A673 (cell line): Measurements from ENCODE around the gene NPHP4. TPM values are rescaled to one million over a fixed set of nuclear protein-coding genes. Genes with fewer than 3 reads are reported as not detected.

ENCODE experiments used
- BruUV-seq: library from RNA; stranded (reverse); fragments of 400-500 nt; replicated peaks from 2 replicates; lab custom pipeline; 2021; lab: Mats Ljungman, UMichigan
- CTCF ChIA-PET: fragments of 300-600 bp; sonication (Branson Sonifier 250); formaldehyde crosslinking; loops from one replicate; lab custom pipeline; 2022; ENCODE audit warnings: antibody characterized with exemption; lab: Charles Lee
- POLR2A ChIA-PET: fragments of 300-600 bp; sonication (Branson Sonifier 250); formaldehyde crosslinking; loops from one replicate; lab custom pipeline; 2022; ENCODE audit warnings: antibody characterized with exemption; ENCODE audit not compliant: low non-redundant PET; lab: Charles Lee
- DNase-seq: peaks from one replicate; pipeline ENCODE4 v3.0.0-alpha.2; 2015; ENCODE audit warnings: low spot score
- H3K27ac ChIP-seq: fragments of 200-600 bp; sonication (generic); 2 replicates; pipeline ENCODE4 v1.5.1; 2016; ENCODE audit warnings: mixed run types, low read depth, mild to moderate bottlenecking, mixed read lengths, antibody characterized with exemption, low read length; ENCODE audit not compliant: poor library complexity, severe bottlenecking
- H3K27me3 ChIP-seq: fragments of 200-600 bp; sonication (generic); replicated peaks from 2 replicates; pipeline ENCODE4 v1.6.1; 2017; ENCODE audit warnings: mixed run types, low read depth, mild to moderate bottlenecking, mixed read lengths, antibody characterized with exemption, low read length; ENCODE audit not compliant: insufficient read depth, poor library complexity
- H3K36me3 ChIP-seq: fragments of 200-600 bp; sonication (generic); 2 replicates; pipeline ENCODE4 v1.6.1; 2016; ENCODE audit warnings: mixed run types, mild to moderate bottlenecking, mixed read lengths, antibody characterized with exemption, low read length; ENCODE audit not compliant: insufficient read depth, poor library complexity, severe bottlenecking
- H3K4me1 ChIP-seq: fragments of 200-600 bp; sonication (generic); 2 replicates; pipeline ENCODE4 v1.6.1; 2017; ENCODE audit warnings: mixed run types, mild to moderate bottlenecking, mixed read lengths, antibody characterized with exemption, low read length; ENCODE audit not compliant: insufficient read depth, poor library complexity, severe bottlenecking
- H3K4me3 ChIP-seq: fragments of 200-600 bp; sonication (generic); 2 replicates; pipeline ENCODE4 v1.5.1; 2016; ENCODE audit warnings: low read depth, mixed run types, mild to moderate bottlenecking, mixed read lengths, low read length; ENCODE audit not compliant: poor library complexity, severe bottlenecking
- H3K9me3 ChIP-seq: fragments of 200-600 bp; sonication (generic); 2 replicates; pipeline ENCODE4 v1.6.1; 2016; ENCODE audit warnings: mixed run types, low read depth, mild to moderate bottlenecking, mixed read lengths, antibody characterized with exemption, low read length; ENCODE audit not compliant: poor library complexity, severe bottlenecking
- EZH2 ChIP-seq: fragments of 200-600 bp; sonication (generic); IDR thresholded peaks from 2 replicates; pipeline ENCODE4 v1.6.1; 2017; ENCODE audit warnings: borderline replicate concordance, low read depth, mild to moderate bottlenecking, mixed read lengths, antibody characterized with exemption, low read length; ENCODE audit not compliant: poor library complexity, severe bottlenecking
- intact Hi-C: fragments of 100-400 bp; cut with micrococcal nuclease; formaldehyde crosslinking; loops from one replicate; pipeline ENCODE4 v1.10.0; 2022; ENCODE audit not compliant: unreplicated experiment
- total RNA-seq: library from RNA; stranded (reverse); gene quantifications from 2 replicates; pipeline ENCODE4 v1.2.3, GENCODE V29; 2021
- TF ChIP-seq, protein P1 (sequence below): fragments of 300-800, 200-600 bp; sonication (generic); conservative IDR thresholded peaks from 2 replicates; pipeline ENCODE4 v1.5.1; 2017; ENCODE audit warnings: low read depth, mild to moderate bottlenecking, antibody characterized with exemption, low read length, moderate library complexity, mixed read lengths

NPHP4 gene
- total RNA-seq, 1 experiment from 2014 or later, result 27.6 TPM

DNA sequence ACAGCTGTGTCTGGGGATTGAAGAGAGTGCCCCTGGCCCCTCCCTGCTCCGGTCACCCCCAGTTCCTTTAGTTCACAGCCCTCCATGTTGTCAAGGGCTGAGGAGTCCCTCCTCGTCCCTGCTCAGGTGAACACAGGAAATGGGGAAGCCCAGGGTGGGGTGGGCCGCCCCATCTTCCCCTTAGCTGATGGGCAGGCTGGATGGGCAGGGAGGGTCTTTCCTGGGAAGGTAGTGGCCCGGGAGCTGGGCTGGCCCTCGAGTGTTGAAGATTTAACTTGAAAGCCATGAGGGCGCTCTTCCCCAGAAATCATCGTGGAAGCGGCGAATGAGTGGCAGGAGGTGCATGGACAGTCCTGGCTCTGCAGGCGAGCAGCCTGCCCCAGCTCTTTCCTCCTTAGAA is 18.3 kb upstream of the NPHP4 start:
- DNase-seq, result no peak
- H3K27me3 ChIP-seq, result no peaks in the 10 kb centered on the region
- no peaks in the 10 kb centered on the region for H3K36me3 ChIP-seq
- intact Hi-C loops, result no loop called here
- no peak overlapping the region for H3K27ac ChIP-seq
- H3K4me1 ChIP-seq, result peaks cover 10% of the 10 kb centered on the region
- CTCF ChIA-PET, result no interaction called here
- POLR2A ChIA-PET, result no interaction called here
- H3K4me3 ChIP-seq, result no peak overlapping the region
- BruUV-seq, result no TSS peak
- no peaks in the 10 kb centered on the region for H3K9me3 ChIP-seq
- TF ChIP-seq, protein P1, sequence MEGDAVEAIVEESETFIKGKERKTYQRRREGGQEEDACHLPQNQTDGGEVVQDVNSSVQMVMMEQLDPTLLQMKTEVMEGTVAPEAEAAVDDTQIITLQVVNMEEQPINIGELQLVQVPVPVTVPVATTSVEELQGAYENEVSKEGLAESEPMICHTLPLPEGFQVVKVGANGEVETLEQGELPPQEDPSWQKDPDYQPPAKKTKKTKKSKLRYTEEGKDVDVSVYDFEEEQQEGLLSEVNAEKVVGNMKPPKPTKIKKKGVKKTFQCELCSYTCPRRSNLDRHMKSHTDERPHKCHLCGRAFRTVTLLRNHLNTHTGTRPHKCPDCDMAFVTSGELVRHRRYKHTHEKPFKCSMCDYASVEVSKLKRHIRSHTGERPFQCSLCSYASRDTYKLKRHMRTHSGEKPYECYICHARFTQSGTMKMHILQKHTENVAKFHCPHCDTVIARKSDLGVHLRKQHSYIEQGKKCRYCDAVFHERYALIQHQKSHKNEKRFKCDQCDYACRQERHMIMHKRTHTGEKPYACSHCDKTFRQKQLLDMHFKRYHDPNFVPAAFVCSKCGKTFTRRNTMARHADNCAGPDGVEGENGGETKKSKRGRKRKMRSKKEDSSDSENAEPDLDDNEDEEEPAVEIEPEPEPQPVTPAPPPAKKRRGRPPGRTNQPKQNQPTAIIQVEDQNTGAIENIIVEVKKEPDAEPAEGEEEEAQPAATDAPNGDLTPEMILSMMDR, result no peak
- TF ChIP-seq EZH2, result no peak

DNA sequence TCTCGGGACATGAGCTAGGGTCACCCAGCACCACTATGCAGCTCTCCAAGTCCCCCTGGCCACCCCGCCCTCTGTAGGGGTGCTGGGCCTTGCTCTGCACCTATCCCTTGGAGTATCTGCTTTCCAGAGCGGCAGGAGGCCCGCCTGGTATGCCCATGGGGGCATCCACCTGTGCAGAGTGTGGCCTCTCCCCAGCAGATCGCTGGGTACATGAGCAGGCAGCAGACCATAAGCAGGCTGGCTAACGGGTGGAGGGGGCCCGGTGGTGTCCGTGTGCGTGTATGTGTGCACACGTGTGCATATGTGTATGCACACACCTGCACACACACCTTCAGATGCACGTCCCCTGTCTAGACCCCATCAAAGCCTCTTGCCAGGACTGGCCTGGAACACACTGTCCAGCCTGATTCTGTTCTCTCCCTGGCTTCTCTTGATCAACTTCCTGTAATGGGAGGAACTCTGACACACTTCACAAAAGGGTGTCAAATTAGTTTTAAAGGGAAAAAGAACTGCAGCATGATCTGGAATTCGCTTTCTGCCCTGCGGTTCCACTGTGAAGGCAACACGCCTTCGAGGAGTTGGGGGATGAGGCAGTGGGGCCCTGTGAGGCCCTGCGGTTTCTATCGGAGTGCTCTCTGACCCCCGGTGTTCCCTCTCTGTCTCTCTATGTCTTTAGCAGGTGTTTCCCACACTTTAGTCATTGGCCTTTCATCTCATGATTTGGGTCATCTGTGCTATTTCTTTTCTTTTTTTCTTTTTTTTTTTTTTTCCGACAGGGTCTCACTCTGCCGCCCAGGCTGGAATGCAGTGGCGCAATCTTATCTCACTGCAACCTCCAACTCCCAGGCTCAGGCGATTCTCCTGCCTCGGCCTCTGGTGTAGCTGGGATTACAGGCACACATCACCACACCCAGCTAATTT is 17.2 kb upstream of the NPHP4 start:
- H3K27ac ChIP-seq, result no peak overlapping the region
- intact Hi-C loops, result no loop called here
- H3K36me3 ChIP-seq, result no peaks in the 10 kb centered on the region
- ChIA-PET POLR2A (no interaction called here), CTCF (no interaction called here)
- H3K4me3 ChIP-seq, result no peak overlapping the region
- no TSS peak for BruUV-seq
- no peaks in the 10 kb centered on the region for H3K9me3 ChIP-seq
- TF ChIP-seq, protein P1, result no peak
- TF ChIP-seq EZH2, result no peak
- H3K27me3 ChIP-seq, result no peaks in the 10 kb centered on the region
- peaks cover 15% of the 10 kb centered on the region for H3K4me1 ChIP-seq
- DNase-seq, result no peak

DNA sequence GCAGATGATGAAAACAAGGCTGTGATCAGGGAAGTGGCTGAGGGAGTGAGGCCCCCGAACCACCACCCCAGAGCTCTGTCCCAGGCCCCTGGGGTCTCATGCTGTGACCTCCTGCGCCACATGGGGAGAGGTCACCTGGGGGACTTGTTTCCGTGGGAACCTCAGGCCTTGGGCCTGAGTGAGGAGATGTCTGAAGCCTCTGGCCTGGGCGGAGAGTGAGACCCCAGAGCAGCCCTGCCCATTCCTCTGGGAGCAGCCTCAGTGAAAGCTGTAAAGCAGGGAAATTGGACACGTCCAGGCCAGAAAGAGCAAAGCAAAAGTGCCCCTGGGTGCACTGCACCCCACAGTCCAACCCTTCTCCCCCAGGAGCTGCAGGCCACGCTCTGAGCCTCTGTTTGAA is 16.5 kb upstream of the NPHP4 start:
- no peak for TF ChIP-seq EZH2
- TF ChIP-seq, protein P1, result no peak
- BruUV-seq, result no TSS peak
- Histone ChIP-seq H3K27ac (no peak overlapping the region), H3K36me3 (no peaks in the 10 kb centered on the region), H3K4me3 (no peak overlapping the region), H3K27me3 (no peaks in the 10 kb centered on the region), H3K4me1 (peaks cover 21% of the 10 kb centered on the region), H3K9me3 (no peaks in the 10 kb centered on the region)
- intact Hi-C loops, result no loop called here
- DNase-seq, result no peak
- ChIA-PET POLR2A (no interaction called here), CTCF (no interaction called here)
